Nephron progenitor cell (in vitro differentiated cells): ENCODE data around the gene PIGN.

Source experiments
- DNase-seq: peaks from one replicate; pipeline ENCODE4 v3.0.0; 2021
- H3K27ac Mint-ChIP-seq: 2 replicates; pipeline ENCODE4 v1.8.0; 2021; ENCODE audit warnings: mild to moderate bottlenecking, moderate library complexity, mixed read lengths
- H3K27me3 Mint-ChIP-seq: 2 replicates; pipeline ENCODE4 v1.8.0; 2021; ENCODE audit warnings: mild to moderate bottlenecking, low read depth, mixed read lengths; ENCODE audit not compliant: poor library complexity
- H3K36me3 Mint-ChIP-seq: 2 replicates; pipeline ENCODE4 v1.8.0; 2021; ENCODE audit warnings: low read depth, mixed read lengths
- H3K4me1 Mint-ChIP-seq: 2 replicates; pipeline ENCODE4 v1.8.0; 2021; ENCODE audit warnings: mixed read lengths
- H3K4me3 Mint-ChIP-seq: 2 replicates; pipeline ENCODE4 v1.8.0; 2021; ENCODE audit warnings: mild to moderate bottlenecking, moderate library complexity, mixed read lengths
- H3K9me3 Mint-ChIP-seq: 2 replicates; pipeline ENCODE4 v1.8.0; 2021; ENCODE audit warnings: mild to moderate bottlenecking, moderate library complexity, mixed read lengths
- CTCF ChIP-seq: fragments of 200-600 bp; sonication (generic); IDR thresholded peaks from 2 replicates; pipeline ENCODE4 v1.5.0; 2021; ENCODE audit warnings: antibody characterized with exemption

PIGN gene

GRCh38 chr18:62106271-62106670, 80.6 kb downstream of the PIGN start:
- H3K27ac Mint-ChIP-seq, result no peak overlapping the region
- no peak overlapping the region for H3K4me3 Mint-ChIP-seq
- peaks cover 11% of the 10 kb centered on the region for H3K36me3 Mint-ChIP-seq
- DNase-seq, result no peak
- H3K4me1 Mint-ChIP-seq, result no peaks in the 10 kb centered on the region
- no peaks in the 10 kb centered on the region for H3K9me3 Mint-ChIP-seq
- H3K27me3 Mint-ChIP-seq, result no peaks in the 10 kb centered on the region
- TF ChIP-seq CTCF, result no peak

- Mint-ChIP-seq H3K36me3 (peaks cover 20% of the 10 kb centered on the region), H3K27me3 (no peaks in the 10 kb centered on the region), H3K4me3 (no peak overlapping the region), H3K9me3 (peaks cover 3% of the 10 kb centered on the region), H3K4me1 (no peaks in the 10 kb centered on the region), H3K27ac (no peak overlapping the region)
- no peak for DNase-seq
- TF ChIP-seq CTCF, result no peak
Measured at GRCh38 chr18:62105376-62105775, 81.5 kb downstream of the PIGN start.

- Mint-ChIP-seq H3K36me3 (peaks cover 50% of the 10 kb centered on the region), H3K9me3 (peaks cover 29% of the 10 kb centered on the region), H3K27me3 (no peaks in the 10 kb centered on the region), H3K27ac (no peak overlapping the region), H3K4me1 (no peaks in the 10 kb centered on the region), H3K4me3 (no peak overlapping the region)
- TF ChIP-seq CTCF, result no peak
- DNase-seq, result no peak
Measured at GRCh38 chr18:62102221-62102620, 84.6 kb downstream of the PIGN start.

- H3K4me3 Mint-ChIP-seq, result no peak overlapping the region
- no peak for TF ChIP-seq CTCF
- H3K4me1 Mint-ChIP-seq, result no peaks in the 10 kb centered on the region
- H3K36me3 Mint-ChIP-seq, result peaks cover 52% of the 10 kb centered on the region
- H3K9me3 Mint-ChIP-seq, result peaks cover 29% of the 10 kb centered on the region
- H3K27ac Mint-ChIP-seq, result peak overlapping the region; percentile 22
- DNase-seq, result no peak
- no peaks in the 10 kb centered on the region for H3K27me3 Mint-ChIP-seq
Measured at GRCh38 chr18:62101321-62101721, 85.5 kb downstream of the PIGN start.

GRCh38 chr18:62098960-62099359, 87.9 kb downstream of the PIGN start:
- Mint-ChIP-seq H3K27me3 (no peaks in the 10 kb centered on the region), H3K36me3 (peaks cover 63% of the 10 kb centered on the region), H3K4me1 (no peaks in the 10 kb centered on the region), H3K27ac (no peak overlapping the region), H3K4me3 (no peak overlapping the region), H3K9me3 (peaks cover 29% of the 10 kb centered on the region)
- no peak for DNase-seq
- no peak for TF ChIP-seq CTCF

GRCh38 chr18:62097698-62098097, 89.2 kb downstream of the PIGN start:
- Mint-ChIP-seq H3K27ac (no peak overlapping the region), H3K36me3 (peaks cover 63% of the 10 kb centered on the region), H3K4me1 (no peaks in the 10 kb centered on the region), H3K27me3 (no peaks in the 10 kb centered on the region), H3K9me3 (peaks cover 29% of the 10 kb centered on the region), H3K4me3 (no peak overlapping the region)
- TF ChIP-seq CTCF, result no peak
- no peak for DNase-seq
